NCI-H82 treated with DMSO at 0.1 percent for 48 hours (cell line): Measurements from ENCODE around the gene WDR45B.
"Not testable (repeated sequence)": the region's sequence is repeated elsewhere in the genome, so short reads cannot be mapped to it uniquely, and the experiment has no call there.

Source experiments
- DNase-seq: peaks from one replicate; lab custom pipeline; 2025; ENCODE audit not compliant: unreplicated experiment; lab: John Stamatoyannopoulos, UW

WDR45B gene

DNA sequence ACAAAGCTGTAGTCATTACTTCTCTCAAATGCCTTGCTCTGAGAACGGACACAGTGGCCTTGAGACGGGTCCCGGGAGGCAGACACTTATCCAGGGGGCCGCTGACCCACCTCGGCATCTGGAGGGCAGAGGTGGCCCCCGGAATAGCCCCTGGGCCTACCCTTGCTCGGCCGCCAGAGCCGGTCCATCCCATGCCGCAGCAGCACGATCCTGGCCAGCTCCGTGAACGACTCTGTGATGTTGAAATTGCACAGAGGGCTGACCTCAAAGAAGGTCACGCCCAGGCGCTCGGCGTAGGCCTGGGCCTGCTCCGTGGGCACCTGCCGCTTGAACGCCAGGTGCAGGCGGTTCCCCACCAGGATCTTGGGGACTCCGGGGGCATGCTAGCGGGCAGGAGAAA is 10.1 kb upstream of the WDR45B start:
- DNase-seq, result no peak

DNA sequence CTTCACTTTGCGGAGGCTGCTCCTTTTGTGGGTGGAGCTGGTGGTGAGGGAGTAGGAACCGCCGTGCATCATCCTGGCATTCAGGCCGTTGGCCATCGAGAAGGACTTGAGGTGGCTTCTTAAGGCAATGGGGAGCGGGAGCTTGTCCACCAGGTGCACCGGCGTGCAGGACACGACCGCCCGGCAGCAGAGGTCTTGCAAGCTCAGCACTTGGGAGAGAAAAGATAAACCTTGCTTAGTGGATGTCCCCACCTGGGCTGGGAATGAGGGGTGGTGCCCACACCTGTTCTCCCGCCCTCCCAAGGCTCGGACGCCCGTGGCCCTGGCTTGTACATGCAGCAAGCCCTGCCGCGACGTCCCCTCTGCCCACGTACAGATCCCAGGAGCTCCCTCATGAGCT is 9.7 kb upstream of the WDR45B start:
- no peak for DNase-seq

DNA sequence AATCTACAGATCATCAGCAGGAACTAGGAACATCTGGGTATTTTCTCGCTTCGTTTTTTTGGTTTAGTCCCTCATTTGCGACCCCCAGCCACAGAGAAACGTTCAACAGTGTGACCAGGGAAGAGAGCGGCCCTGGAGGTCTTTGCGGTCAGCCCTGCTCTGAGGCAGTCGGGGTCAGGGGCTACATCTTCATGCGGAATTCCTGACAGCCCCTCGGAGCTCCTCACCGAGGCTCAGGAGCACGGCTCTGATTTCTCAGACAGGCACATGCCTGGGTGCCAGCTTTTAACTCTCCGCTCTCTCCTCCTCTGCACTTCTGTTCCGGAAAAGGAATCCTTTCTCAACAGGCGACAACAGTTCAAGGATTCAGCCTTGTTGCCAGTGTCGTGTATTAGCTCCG is 8.0 kb upstream of the WDR45B start:
- no peak for DNase-seq

DNA sequence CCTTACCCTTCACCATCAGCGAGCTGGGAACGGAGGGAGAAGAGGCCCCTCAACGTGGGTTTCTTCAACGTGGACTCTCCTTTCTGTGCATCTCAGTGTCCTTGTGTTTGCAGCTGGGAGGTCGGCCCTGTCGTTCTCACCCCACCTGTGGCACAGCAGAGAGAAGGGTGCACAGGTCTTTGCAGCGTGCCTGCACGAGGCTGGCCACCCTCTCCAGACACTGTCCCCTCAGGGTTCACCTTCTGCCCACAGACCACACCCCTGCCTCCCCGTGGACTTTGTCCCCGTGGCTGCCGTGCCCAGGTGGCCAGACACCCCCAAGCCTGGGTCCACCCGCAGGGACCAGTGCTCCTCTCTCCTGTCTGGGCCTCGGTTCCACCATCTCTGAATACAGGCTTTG is 7.3 kb upstream of the WDR45B start:
- no peak for DNase-seq

- no peak for DNase-seq
Measured at GRCh38 chr17:82655038-82655479, 6.8 kb upstream of the WDR45B start.

- DNase-seq, result not testable (repeated sequence)
Measured at GRCh38 chr17:82654611-82655010, 6.4 kb upstream of the WDR45B start.

- no peak for DNase-seq
Measured at GRCh38 chr17:82653651-82654528, 5.6 kb upstream of the WDR45B start.

DNA sequence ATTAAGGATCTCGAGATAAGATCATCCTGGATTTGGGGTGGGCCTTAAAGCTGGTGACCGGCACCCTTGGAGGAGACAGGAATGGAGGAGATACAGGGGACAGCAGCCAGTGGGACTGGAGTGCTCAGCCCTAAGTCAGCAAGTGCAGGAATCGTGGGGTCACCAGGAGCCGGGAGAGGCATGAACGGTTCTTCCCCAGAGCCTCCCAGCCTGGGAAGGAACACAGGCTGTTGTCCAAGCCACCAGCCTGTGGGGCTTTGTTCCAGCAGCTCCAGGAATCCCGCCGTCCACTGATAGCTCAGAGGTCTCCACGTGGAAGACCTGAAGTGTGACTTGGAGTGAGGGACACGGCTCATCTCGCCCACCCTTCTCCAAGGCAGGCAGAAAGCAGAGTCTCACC is 2.5 kb upstream of the WDR45B start:
- no peak for DNase-seq

DNA sequence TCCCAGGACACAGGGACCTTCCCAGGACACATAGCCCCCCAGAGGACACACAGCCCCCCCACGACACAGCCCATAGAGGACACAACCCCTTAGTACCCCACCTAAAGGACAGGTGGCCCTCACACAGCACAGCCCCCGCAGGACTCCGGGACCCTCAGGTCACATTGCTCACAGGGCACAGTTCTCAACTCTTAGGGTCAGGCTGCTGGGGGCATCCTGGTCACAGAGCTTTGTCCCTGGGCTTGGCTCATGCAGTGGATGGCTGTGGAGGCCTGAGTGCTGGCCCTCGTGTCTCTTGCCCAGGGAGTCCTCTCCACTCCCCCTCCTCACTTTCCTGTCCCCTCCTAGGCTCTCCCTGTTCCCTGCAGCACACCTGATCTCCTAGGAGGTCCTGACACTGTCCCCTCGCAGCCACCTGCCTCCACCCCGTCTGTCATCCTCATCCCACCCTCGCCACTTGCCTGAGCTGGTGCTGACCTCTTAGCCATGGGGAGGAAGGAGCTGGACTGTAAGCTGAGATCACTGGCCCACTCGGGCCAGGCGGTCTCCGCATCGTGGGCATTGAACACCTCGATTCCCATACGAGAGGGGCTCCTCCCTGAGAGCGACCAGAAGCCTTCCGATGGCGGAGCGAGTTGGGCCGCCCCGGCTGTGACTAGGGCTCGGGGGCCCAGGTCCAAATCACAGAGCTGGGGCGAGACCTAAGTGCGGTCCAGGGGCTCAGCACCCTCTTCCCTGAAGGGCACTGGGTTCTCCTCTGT is 1.4 kb upstream of the WDR45B start:
- DNase-seq, result no peak

GRCh38 chr17:82648742-82649331 is 593 bp upstream of the WDR45B start:
- DNase-seq, result no peak

DNA sequence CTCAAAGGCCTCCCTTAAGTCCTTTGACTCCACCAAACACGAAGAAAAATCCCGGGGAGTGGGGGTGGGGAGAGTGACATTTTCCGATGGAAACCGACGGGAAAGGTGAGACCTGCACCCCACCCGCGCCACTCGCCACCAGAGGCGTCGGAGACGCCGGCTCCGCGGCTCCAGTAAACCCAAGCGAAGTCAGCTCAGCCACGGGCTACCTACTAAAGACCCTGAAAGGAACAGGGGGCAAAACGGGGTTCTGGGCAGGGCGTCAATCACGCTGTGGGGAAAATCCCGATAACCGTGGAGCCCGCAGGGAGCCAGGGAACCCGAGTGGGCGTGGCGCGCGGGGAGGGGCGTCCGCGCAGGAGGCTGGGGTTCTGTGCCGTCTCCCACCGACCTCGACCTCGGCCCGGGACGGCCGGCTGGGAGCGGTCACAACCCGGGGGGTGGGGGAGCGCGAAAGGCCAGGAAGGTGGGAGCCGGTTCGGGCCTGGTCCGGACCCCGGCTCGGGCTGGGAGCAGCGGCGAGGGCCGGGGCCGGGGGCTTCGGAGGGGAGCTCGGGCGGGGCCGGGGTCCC is 565 bp downstream of the WDR45B start:
- DNase-seq, result no peak

DNA sequence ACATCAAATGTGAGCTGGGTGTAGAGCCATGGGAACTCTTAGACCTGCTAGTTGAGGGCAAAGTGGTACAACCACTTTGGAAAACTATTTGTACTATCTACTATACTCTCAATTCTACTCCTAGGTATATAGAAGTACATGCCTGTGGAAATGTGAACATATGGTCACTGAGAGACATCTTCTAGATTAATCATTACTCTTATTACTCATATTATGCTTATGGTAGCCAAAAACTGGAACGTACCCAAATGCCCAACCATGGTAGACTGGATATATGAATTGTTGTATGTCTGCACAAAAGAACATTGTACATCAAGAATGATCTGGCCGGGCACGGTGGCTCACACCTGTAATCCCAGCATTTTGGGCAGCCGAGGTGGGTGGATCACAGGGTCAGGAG is 2.7 kb downstream of the WDR45B start:
- no peak for DNase-seq

- no peak for DNase-seq
Measured at GRCh38 chr17:82644148-82644547, 4.1 kb downstream of the WDR45B start.

DNA sequence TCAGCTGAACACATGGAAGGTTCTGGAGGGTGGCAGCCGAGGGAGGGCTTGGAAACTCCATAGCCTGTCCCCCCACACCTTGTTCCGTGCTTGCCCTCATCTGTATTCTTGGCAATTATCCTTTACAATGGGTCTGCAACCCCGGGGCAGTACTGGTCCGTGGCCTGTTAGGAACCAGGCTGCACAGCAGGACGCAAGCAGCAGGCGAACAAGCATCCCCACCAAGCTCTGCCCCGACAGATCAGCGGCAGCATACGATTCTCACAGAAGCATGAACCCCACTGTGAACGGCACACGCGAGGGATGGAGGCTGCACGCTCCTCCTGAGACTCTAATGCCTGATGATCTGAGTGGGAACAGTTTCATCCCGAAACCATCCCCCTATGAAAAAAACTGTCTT is 6.2 kb downstream of the WDR45B start:
- no peak for DNase-seq

DNA sequence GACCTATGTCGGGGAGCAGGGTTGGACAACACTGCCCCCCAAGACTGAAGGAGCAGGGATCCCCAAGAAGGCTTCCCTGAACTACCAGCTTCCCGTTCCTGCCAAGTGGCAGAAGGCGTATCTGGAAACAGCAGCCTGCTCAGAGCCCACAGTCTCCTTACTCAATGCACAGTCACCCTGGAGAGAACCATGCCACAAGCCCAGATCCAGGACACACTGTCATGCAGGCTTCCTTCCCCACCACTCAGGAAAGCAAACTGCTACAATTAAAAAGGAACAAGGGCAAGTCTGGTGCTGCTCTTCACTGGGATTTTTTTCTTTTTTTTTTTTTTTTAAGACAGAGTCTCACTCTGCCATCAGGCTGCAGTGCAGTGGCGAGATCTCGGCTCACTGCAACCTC is 8.2 kb downstream of the WDR45B start:
- DNase-seq, result no peak

DNA sequence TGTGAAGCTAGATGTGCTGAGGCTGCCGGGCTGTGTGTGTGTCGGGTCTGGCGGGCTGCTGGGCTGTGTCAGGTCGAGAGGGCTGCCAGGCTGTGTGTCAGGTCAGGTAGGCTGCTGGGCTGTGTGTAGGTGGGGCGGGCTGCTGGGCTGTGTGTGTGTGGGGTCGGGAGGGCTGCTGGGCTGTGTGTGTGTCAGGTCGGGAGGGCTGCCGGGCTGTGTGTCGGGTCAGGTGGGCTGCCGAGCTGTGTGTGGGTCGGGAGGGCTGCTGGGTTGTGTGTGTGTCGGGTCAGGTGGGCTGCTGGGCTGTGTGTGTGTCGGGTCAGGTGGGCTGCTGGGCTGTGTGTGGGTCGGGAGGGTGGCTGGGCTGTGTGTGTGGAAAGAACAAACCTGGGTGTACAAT is 8.6 kb downstream of the WDR45B start:
- no peak for DNase-seq

DNA sequence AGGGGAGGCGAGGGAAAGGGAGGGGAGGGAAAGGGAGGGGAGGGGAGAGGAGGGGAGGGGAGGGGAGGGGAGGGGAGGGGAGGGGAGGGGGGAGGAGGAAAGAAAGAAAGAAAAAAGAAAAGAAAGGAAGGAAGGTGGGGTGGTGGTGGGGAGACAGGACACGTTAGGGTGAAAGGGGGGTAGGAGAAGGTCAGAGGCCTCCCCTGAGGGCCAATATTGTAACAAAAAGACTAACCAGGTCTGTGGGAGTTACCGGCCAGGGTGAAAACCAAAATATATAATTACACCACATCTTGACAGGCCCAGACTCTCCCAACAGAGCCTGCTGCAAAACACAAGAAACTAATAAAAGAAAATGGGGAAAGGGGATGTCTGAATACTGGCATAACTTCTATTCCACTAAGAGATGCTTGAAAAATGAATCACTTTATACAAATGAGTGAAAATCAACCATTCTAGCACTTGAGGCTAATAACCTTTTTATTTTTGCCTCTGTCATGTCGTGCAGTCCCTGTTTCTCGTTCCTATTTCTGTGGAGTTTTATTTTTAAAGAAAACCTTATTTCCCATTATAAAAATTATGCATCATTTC is 10.0 kb downstream of the WDR45B start:
- no peak for DNase-seq

- DNase-seq, result no peak
Measured at GRCh38 chr17:82636626-82637598, 11.3 kb downstream of the WDR45B start.

GRCh38 chr17:82633343-82633742 is 14.9 kb downstream of the WDR45B start:
- no peak for DNase-seq

DNA sequence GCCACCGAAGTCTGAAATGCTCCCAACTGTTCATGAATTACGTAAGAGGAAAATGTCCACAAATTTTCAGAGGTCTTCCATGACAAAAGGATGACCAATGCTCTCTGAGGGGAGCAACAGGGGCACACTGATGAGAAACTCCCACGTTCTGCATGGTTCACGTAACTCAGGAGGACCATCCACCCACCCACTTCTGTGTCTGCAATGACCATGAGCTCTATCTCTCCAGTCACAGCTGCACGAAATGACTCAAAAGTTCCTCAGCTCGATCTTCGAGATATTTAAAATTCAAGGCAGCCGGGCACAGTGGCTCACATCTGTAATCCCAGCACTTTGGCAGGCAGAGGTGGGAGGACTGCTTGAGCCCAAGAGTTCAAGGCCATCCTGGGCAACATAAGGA is 15.8 kb downstream of the WDR45B start:
- DNase-seq, result no peak
